ENCODE data around the gene MRNIP. TPM values are rescaled to one million over a fixed set of nuclear protein-coding genes. Genes with fewer than 3 reads are reported as not detected.
A peak's percentile ranks its signal among the peaks of the same experiment; 100 is the strongest.
"Not testable (repeated sequence)": the region's sequence is repeated elsewhere in the genome, so short reads cannot be mapped to it uniquely, and the experiment has no call there.

Gene MRNIP
- total RNA-seq, 1 experiment from 2014 or later: 35.9 TPM

DNA sequence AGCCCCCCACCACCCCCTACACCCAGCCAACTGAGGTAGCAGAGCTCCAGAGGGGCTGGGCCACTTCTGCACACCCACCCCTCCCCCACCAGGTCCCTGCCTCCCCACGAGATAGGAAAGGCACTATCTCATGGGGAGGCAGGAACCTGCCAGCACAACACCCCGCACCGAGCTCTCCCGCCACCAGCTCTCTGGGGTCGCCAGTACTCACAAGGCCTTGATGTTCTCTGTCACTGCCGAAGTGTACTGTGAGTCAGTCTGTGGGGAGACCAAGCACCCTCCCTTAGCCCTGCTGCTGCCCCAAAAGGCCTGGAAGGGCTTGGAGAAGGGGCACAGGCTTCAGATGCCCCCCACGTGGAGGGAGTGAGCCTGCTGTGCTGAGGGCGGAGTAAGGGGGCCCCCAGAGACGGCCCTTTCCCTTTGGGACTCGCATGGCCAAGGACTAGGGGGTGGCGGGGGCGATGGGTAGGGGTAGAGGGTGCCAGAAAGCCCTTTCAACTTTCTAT lies 57.9 kb downstream of the MRNIP start:
- in situ Hi-C loops (cut with HindIII; ENCODE audit: low pct_unique_long_range_greater_than_20kb, low sequenced_read_pairs): no loop called here
- DNase-seq (ENCODE audit: low read depth): no peak

DNA sequence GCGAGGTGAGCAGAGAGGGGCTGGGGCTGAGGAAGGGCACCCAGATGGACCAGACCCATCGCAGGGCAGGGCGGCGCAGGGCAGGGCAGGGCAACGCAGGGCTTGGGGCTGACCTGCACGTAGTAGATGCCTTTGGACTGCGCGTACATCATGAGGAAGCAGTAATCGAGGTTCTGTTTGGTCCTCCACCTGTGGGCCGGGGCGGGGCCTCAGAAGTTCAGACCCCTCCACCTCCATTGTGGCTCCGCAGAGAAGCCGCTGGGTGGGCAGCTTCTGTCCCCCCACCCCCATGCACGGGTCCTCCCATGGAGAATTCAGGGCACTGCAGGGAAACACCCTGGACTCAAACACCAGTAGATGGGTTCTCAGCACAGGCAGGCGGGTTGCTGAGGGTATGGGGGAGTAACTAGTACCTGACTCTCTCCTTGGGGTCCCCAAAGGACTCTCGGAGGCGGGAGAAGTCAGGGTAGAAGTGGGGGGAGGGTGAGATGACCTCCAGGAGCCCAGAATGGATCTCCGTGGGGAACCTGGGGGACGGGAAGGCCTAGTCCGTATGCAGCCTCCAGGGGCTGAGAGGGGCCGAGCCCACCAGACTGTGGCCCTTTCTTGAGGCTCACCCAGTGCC lies 58.4 kb downstream of the MRNIP start:
- no peak for DNase-seq (ENCODE audit: low read depth)
- in situ Hi-C loops (cut with HindIII; ENCODE audit: low pct_unique_long_range_greater_than_20kb, low sequenced_read_pairs): no loop called here

DNA sequence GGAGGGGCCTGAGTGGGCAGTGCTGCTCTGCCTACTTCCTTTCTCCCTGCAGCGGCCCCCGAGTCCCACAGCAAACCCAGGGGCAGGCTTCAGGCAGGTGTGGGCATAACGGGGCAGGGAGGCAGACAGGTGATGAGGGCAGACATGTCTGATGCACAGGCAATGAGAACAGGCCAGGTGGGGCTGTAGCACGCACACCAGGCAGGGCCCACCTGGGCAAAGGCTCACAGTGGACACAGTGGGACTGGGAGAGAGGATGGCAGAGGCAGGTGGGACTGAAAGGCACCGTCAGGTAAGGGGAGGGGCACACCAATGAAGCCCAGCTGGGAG lies 59.0 kb downstream of the MRNIP start:
- in situ Hi-C loops (cut with HindIII; ENCODE audit: low pct_unique_long_range_greater_than_20kb, low sequenced_read_pairs): no loop called here
- no peak for DNase-seq (ENCODE audit: low read depth)

DNA sequence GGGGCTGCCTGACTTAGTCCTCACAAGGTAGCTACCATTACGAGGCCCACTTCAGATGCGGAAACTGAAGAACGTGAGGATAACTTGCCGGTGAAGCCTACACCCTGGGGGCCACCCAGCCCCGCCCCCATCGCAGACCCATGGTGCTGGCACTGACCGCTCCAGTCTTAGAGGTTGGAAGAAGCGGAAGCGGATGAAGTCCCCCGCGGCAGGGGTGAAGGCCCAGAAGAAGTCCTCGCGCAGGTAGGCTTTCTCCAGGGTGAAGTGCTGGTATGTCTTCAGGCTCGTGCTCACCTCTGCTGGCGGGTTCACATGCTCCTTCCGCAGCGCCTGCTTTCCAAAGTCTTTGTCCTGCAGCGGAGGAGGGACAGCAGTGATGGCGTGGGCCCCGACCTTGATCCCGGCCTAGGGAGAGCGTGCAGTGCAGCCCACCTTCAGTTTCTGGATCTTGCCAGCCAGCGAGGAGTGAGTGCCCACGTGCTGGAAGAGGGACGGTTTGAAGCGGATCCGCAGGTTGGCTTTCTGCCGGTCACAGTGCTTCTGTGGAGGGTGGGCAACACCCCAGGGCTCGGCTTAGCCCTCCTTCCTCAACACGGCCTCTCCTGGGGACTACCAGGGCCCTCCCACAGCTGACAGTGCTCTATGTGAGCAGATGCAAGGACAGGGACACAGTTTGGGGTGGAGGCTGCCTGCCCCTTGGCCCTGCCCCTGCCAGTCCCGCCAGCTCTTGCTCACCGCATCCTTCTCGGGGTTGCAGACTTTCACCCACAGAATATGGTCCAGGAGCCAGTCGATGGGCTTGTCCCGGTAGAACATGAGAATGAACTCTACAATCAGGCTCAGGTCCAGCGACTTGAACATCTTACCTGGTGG lies 59.6 kb downstream of the MRNIP start:
- in situ Hi-C loops (cut with HindIII; ENCODE audit: low pct_unique_long_range_greater_than_20kb, low sequenced_read_pairs): no loop called here

DNA sequence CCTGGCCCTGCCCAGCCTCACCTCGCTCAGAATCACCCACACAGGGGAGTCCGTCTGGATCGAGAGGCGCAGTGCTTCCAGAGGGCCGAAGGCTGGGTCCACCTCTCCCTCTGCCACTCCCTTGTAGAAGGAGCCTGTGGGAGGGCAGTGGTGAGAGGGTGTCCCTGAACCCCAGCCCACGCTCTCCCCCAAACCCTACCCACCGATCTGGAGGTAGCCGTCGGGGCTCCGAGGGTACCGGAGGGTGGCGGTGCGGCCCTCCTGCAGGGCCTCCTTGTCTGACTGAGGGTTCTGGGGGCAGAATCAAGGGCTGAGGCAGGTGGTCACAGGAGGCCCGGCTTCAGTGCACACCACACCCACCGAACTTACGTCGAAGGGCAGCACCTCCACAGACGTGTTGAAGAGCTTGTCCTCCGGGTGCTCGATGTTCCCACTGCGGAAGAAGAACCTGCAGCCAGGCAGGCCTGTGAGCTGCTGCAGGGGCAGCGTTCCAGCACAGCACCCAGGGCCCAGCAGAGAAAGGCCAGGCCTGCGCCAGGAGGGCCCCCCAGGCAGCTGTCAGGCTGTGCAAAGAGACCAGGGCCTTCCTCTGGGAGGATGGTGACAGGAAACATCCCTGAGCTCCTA lies 60.4 kb downstream of the MRNIP start:
- no peak for DNase-seq (ENCODE audit: low read depth)
- in situ Hi-C loops (cut with HindIII; ENCODE audit: low pct_unique_long_range_greater_than_20kb, low sequenced_read_pairs): no loop called here

More for the DNA sequence above, 59.6 kb downstream of the MRNIP start:
- no peak for DNase-seq (ENCODE audit: low read depth)

DNA sequence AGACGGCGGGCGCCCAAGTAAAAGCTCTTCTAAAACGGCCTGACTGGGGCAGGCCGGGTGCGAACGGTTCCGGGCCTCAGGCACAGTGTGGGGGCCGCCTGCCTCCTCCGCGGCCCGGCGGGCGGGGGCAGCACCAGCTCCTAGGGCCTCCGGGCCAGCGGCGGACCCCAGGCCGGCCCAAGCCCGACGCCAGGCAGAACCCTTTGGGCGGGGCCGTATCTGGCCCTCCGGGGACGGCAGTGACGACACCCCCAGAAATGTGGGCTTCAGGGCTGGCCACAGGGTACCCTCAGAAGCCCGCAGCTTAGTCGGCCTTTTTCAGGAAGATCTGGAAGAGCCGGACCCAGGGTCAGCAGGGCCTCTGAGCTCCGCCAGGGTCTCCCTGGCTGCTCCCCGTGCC lies 60.9 kb downstream of the MRNIP start:
- in situ Hi-C loops (cut with HindIII; ENCODE audit: low pct_unique_long_range_greater_than_20kb, low sequenced_read_pairs): no loop called here
- DNase-seq (ENCODE audit: low read depth): no peak

DNA sequence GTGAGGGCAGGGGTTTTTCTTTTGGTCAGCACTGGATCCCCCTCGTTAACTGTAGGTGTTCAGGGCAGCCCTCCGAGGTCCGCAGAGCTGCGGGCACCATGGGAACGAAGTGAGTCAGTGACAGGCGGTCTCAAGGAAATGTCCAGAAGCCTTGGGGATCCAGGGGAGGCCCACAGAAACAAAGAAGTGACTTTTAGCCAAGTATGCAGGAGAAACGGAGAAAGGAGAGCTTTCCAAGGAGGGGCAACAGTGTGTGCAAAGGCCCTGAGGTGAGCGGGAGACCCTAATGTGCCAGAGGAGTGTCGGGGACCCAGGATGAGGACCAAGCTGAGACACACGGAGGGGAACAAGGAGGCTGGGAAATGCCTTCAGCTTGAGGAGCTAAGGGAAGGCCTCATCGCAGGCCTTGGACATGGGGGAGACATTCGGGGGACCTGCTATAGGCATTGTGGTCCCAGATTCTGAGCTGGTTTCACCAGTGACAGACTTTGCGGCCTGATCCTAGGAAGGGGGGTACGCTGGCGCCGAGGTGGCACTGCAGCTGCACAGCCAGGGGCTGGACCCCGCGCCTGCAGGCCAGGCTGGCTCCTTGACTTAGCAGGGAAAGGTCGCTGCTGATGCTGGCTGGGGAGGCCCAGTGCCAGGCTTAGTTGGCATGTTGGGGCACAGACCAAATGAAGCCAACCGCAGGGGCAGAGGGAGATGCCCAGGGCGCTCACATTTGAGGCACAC lies 61.6 kb downstream of the MRNIP start:
- in situ Hi-C loops (cut with HindIII; ENCODE audit: low pct_unique_long_range_greater_than_20kb, low sequenced_read_pairs): no loop called here
- DNase-seq (ENCODE audit: low read depth): no peak

DNA sequence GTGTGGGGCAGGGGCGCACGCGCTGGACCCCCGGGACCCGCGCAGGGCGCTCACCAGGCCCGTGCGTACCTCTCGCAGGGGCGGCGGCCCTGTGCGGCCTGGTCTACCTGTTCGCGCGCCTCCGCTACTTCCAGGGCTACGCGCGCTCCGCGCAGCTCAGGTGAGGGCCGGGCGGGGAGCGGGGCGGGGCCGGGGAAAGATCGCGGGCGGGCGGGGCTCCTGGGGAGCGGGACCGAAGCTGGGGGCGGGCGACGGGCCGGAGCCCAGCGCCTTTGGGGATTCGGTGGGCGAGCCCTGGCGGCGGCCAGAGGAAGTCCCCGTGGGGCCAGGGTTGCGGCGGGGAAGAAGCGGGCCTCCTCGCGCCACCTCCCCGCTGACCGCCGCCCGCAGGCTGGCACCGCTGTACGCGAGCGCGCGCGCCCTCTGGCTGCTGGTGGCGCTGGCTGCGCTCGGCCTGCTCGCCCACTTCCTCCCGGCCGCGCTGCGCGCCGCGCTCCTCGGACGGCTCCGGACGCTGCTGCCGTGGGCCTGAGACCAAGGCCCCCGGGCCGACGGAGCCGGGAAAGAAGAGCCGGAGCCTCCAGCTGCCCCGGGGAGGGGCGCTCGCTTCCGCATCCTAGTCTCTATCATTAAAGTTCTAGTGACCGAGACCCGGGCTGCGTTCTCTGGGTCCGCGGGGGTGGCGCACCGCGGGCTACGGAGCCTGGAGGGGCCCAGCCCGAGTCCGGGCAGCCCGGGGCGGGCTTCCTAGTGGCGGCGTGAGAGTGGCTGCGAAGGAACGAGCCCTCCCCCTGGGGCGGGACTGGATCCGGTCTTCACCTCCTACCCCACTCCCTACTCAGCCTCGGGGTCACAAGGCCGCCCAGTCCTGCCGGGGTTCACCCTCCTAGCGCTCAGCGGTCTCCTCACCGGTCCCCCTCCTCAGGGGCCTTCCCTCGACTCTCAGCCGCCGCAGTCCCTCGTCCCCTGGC lies 62.5 kb downstream of the MRNIP start:
- DNase-seq (ENCODE audit: low read depth): peak; percentile 93

DNA sequence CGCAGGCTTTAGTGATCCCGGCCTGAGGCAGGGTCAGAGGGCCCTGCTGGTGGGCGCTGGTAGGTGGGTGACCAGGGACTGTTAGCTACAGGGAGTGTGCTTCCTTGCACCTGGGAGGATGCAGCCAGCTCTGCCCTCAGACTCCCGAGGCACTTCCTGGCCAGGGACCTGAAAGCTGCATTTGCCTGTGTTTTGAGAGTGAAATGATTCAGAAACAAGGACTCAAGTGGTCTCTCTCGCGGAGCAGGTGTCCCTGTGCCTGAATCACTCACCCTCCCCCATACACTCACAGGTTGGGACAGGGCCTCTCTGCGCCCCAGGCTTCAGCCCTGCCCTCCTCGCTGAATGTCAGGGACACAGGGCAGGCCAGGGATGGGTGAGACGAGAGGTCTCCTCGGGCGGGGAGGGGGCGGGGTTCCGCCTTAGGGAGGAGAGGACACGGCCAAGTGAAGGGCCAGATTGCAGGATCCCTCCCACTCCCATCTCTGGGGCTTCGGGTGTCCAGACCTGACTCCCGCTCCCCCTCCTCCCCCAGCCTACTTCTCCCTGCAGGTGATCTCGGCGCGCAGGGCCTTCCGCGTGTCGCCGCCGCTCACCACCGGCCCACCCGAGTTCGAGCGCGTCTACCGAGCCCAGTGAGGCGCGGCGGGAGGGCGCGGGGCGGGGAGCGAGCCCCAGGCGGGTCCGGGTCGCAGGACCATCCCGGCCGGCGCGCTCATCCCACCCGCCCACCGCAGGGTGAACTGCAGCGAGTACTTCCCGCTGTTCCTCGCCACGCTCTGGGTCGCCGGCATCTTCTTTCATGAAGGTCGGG lies 63.4 kb downstream of the MRNIP start:
- peak; percentile 51 for DNase-seq (ENCODE audit: low read depth)
- in situ Hi-C loops (cut with HindIII; ENCODE audit: low pct_unique_long_range_greater_than_20kb, low sequenced_read_pairs): no loop called here

More for the DNA sequence above, 62.5 kb downstream of the MRNIP start:
- in situ Hi-C loops (cut with HindIII; ENCODE audit: low pct_unique_long_range_greater_than_20kb, low sequenced_read_pairs): no loop called here

DNA sequence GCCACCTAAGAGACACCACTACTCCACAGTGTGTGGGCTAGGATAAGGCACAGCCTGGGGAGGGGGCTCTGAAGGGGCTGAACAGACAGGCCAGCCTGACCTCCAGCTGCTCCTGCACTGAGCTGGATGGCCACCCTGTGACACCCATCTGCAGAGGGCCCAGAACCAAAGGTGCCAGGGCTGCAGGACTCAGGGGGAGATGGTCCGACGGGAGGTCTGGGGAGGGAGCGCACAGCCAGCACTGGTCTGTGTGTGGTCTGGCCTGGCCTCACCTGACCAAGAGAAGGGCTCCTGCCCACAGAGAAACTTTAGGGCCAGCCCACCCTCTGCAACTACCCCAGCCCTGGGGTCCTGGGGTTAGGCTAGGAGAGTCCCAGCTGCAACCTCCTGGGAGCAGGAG lies 64.0 kb downstream of the MRNIP start:
- in situ Hi-C loops (cut with HindIII; ENCODE audit: low pct_unique_long_range_greater_than_20kb, low sequenced_read_pairs): no loop called here
- DNase-seq (ENCODE audit: low read depth): no peak

DNA sequence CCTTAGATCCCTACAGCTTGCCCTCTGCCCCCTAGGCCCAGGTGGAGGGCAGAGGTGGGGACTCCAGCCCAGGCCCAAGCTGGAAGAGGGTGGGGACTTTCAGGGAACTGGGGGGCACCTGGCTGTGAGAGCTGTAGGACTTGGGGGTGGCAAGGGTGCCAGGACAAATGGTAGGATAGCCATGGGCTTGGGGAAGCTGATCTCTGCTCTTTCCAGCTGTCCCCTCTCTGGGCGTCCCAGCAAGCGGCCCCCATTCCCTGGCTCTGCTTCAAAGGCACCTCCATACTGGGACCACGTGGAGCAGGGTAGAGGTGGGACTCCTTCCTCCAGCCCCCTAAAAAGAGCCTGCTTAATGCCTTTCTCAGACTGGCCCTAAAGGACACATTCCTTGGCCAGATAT lies 64.4 kb downstream of the MRNIP start:
- in situ Hi-C loops (cut with HindIII; ENCODE audit: low pct_unique_long_range_greater_than_20kb, low sequenced_read_pairs): no loop called here
- no peak for DNase-seq (ENCODE audit: low read depth)

DNA sequence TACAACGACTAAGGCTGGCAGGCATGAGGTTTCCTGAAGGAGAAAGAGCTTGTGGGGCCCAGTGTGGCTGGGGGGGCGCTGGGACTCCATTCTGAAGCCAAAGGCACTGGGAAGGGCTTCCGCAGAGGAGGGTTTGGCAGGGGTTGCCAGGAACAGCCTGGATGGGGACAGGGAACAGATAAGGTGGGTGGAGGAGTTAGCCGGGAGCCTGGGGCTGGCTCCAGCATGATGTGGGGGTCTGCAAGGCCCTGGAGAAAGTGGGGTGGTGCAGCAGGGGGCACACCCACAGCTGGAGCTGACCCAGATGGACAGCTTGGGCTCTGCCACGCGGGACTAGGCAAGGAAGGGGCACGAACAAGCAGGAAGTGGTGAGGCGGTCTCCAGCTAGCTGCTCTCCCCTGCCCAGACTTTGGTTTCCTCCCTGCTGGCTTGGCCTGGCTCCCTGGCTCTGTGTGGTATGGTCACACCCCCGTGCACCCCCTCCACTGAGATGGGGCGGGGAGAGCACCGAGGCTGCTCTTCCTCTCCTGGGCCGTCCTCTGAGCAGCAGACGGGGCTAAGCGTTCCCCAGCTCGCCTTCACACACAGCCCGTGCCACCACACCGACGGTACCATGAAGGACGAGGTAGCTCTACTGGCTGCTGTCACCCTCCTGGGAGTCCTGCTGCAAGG lies 65.0 kb downstream of the MRNIP start, which contains the start of gene LTC4S:
LTC4S (plus strand) TSS at position 519 of the 672 bp plus-strand sequence; CDS start at position 614, 95 bp downstream.
- DNase-seq (ENCODE audit: low read depth): no peak
- in situ Hi-C loops (cut with HindIII; ENCODE audit: low pct_unique_long_range_greater_than_20kb, low sequenced_read_pairs): no loop called here

DNA sequence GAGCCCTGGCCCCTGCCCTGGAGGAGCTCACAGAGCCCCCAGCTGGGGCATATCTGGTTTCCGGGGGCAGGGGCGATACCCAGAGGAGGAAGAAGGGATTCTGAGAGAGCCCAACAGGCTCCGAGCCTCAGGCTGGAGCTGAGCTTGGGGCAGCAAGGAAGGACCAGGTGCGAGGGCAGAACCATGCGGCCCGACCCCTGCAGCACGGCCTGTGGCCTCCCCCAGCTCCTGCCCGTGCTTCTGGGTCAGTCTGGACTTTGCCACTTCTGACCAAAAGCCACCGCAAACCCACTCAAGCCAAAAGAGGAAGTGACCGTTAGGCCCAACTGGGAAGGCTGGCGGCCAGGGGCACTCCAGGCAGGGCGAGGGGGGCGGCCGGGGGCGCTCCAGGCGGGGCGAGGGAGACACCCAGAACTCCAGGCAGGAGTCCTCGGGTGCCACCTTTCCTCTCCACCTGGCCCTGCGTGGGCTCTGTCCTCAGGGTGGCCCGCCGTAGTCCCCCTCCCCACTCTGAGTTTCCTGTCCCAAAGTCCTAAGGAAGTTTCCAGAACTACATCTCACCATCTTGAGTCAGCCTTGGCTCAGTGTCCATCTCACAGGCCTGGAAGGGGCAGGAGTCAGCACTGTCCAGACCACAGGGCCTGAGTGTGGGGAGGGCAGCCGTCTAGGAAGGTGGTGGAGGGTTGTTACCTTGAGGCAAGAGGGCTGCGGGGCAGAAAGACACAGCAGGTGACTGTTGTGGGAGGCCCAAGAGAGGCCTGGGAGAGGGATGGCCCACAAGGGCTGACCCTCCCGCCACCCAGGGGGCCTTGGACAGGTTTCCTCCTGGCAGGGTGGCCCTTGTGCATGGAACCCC lies 65.8 kb downstream of the MRNIP start:
- in situ Hi-C loops (cut with HindIII; ENCODE audit: low pct_unique_long_range_greater_than_20kb, low sequenced_read_pairs): no loop called here
- no peak for DNase-seq (ENCODE audit: low read depth)

DNA sequence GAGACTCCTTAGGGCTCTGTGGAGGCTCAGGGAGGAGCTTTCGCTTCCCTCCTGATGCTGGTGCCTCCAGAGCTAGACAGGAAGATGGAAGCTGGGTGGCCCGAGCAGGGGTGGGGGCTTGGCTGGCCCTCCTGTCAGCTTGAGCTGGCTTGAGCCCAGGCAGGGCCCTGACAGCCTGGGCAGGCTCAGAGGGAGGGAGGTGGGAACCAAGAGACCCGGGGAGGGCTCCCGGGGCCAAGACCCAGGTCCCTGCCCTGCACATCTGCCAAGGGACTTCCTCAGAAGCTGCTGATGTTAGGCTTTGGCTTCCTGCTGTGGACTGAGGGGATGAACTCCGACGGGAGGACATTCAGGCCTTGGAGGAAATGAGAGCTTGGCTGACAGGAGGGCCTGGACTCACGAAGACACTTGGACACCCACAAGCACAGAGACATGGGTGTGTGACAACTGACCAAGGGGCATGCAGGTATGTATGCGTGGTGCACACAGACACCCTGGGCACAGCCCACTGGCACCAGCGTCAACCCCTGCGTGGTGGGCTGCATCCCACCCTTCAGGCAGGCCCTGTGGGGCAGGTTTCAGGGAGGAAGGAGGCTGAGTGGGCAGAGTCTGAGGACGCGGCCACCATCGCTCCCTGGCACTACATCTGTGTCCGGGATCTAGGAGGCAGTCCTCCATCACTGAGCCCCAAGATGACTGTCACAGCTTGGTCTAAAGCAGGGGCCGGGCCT lies 66.6 kb downstream of the MRNIP start:
- DNase-seq (ENCODE audit: low read depth): no peak
- in situ Hi-C loops (cut with HindIII; ENCODE audit: low pct_unique_long_range_greater_than_20kb, low sequenced_read_pairs): no loop called here

DNA sequence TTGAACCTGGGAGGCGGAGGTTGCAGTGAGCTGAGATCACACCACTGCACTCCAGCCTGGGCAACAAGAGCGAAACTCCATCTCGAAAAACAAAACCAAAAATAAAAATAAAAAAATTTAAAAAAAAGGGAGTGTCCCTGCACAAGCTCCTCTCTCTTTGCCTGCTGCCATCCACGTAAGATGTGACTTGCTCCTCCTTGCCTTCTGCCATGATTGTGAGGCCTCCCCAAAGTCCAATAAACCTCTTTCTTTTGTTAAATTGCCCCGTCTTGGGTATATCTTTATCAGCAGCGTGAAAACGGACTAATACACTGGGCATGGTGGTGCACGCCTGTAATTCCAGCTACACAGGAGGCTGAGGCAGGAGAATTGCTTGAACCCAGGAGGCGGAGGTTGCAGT lies 69.3 kb downstream of the MRNIP start:
- DNase-seq (ENCODE audit: low read depth); in situ Hi-C loops (cut with HindIII; ENCODE audit: low pct_unique_long_range_greater_than_20kb, low sequenced_read_pairs): not testable (repeated sequence)
